ENCODE measurements around the gene PRIMA1. TPM values are rescaled to one million over a fixed set of nuclear protein-coding genes. Genes with fewer than 3 reads are reported as not detected.

The PRIMA1 gene
- total RNA-seq, 1 donor from 2014 or later, result 0.08 TPM

DNA sequence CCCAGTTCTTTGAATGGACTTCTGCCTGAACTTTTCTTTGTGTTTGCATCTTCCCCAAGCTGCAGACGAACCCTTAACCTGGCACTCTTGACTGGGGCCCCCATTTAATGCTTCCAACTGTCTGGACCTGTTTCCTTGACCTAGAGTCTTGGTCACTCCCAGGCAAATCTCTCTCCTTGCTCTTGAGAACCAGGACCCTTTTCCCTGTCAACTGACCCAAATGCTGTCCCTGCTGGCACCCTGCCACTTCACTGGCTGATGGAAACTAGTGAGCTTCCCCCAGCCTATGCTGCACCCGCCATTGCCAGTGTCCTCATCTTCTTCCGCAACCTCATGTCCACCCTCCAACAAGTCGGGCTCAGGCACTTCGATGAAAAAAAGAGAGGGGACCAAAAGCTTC is 79.5 kb downstream of the PRIMA1 start:
- TF ChIP-seq, protein P1, sequence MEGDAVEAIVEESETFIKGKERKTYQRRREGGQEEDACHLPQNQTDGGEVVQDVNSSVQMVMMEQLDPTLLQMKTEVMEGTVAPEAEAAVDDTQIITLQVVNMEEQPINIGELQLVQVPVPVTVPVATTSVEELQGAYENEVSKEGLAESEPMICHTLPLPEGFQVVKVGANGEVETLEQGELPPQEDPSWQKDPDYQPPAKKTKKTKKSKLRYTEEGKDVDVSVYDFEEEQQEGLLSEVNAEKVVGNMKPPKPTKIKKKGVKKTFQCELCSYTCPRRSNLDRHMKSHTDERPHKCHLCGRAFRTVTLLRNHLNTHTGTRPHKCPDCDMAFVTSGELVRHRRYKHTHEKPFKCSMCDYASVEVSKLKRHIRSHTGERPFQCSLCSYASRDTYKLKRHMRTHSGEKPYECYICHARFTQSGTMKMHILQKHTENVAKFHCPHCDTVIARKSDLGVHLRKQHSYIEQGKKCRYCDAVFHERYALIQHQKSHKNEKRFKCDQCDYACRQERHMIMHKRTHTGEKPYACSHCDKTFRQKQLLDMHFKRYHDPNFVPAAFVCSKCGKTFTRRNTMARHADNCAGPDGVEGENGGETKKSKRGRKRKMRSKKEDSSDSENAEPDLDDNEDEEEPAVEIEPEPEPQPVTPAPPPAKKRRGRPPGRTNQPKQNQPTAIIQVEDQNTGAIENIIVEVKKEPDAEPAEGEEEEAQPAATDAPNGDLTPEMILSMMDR (IDR thresholded peaks at IDR 0.05; ENCODE audit: unreplicated experiment), result no peak
- Mint-ChIP-seq H3K27ac (ENCODE audit: unreplicated experiment) (no peak overlapping the region), H3K4me1 (ENCODE audit: unreplicated experiment) (no peaks in the 10 kb centered on the region), H3K27me3 (ENCODE audit: unreplicated experiment) (peaks cover 3% of the 10 kb centered on the region), H3K9me3 (ENCODE audit: unreplicated experiment) (no peaks in the 10 kb centered on the region), H3K4me3 (ENCODE audit: unreplicated experiment) (no peak overlapping the region), H3K36me3 (ENCODE audit: low read depth, unreplicated experiment) (no peaks in the 10 kb centered on the region)
- no peak for DNase-seq (ENCODE audit: low spot score)

DNA sequence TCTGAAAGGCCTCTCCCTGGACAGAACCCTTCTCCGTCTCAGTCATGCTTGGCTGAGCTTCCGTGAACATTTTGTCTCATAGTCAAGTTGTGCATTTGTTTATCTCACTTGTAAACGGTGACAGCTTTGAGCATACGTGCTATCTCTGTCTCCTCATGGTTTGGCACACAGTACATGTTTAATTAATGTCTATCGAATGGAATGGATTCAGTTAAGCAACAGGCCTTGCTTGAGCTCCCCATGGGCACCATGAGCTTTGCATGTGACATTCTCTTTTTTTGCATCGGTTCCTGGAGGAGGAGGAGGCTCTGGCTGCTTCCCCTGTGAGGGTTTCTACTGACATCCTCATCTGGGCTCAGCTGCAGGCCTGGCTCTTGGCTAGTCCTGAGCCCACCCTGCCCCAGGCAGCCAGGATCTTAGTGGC is 80.0 kb downstream of the PRIMA1 start:
- DNase-seq (ENCODE audit: low spot score), result no peak
- Mint-ChIP-seq H3K36me3 (ENCODE audit: low read depth, unreplicated experiment) (no peaks in the 10 kb centered on the region), H3K4me3 (ENCODE audit: unreplicated experiment) (no peak overlapping the region), H3K9me3 (ENCODE audit: unreplicated experiment) (no peaks in the 10 kb centered on the region), H3K4me1 (ENCODE audit: unreplicated experiment) (no peaks in the 10 kb centered on the region), H3K27me3 (ENCODE audit: unreplicated experiment) (peaks cover 1% of the 10 kb centered on the region), H3K27ac (ENCODE audit: unreplicated experiment) (no peak overlapping the region)
- TF ChIP-seq, protein P1 (IDR thresholded peaks at IDR 0.05; ENCODE audit: unreplicated experiment), result no peak

DNA sequence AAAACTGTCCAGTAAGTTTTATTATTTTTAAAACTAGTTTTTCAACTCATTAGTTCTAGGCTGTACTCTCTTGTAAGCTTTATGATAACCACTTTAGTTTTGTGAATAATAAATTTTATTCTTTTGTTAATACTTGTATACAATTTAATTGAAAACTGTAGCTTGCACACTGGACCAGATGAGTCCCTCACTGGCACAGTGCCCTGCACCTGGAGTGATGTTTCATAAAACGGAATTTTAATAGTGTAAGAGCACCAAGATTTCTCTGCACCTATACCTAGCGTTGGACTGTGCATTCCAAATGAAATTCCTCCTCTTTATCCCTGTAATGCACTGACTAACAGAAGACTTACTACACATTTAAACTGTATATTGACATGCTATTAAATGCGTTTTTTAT is 80.8 kb downstream of the PRIMA1 start:
- TF ChIP-seq, protein P1 (IDR thresholded peaks at IDR 0.05; ENCODE audit: unreplicated experiment), result no peak
- no peaks in the 10 kb centered on the region for H3K4me1 Mint-ChIP-seq (ENCODE audit: unreplicated experiment)
- no peak overlapping the region for H3K4me3 Mint-ChIP-seq (ENCODE audit: unreplicated experiment)
- H3K9me3 Mint-ChIP-seq (ENCODE audit: unreplicated experiment), result no peaks in the 10 kb centered on the region
- no peak overlapping the region for H3K27ac Mint-ChIP-seq (ENCODE audit: unreplicated experiment)
- no peaks in the 10 kb centered on the region for H3K36me3 Mint-ChIP-seq (ENCODE audit: low read depth, unreplicated experiment)
- H3K27me3 Mint-ChIP-seq (ENCODE audit: unreplicated experiment), result peaks cover 1% of the 10 kb centered on the region
- DNase-seq (ENCODE audit: low spot score), result no peak

- Mint-ChIP-seq H3K36me3 (ENCODE audit: low read depth, unreplicated experiment) (no peaks in the 10 kb centered on the region), H3K27ac (ENCODE audit: unreplicated experiment) (no peak overlapping the region), H3K27me3 (ENCODE audit: unreplicated experiment) (peaks cover 1% of the 10 kb centered on the region), H3K4me1 (ENCODE audit: unreplicated experiment) (no peaks in the 10 kb centered on the region), H3K4me3 (ENCODE audit: unreplicated experiment) (no peak overlapping the region), H3K9me3 (ENCODE audit: unreplicated experiment) (no peaks in the 10 kb centered on the region)
- DNase-seq (ENCODE audit: low spot score), result no peak
- TF ChIP-seq, protein P1 (IDR thresholded peaks at IDR 0.05; ENCODE audit: unreplicated experiment), result no peak
These were observed 81.8 kb downstream of the PRIMA1 start for GRCh38 chr14:93706360-93706955.

DNA sequence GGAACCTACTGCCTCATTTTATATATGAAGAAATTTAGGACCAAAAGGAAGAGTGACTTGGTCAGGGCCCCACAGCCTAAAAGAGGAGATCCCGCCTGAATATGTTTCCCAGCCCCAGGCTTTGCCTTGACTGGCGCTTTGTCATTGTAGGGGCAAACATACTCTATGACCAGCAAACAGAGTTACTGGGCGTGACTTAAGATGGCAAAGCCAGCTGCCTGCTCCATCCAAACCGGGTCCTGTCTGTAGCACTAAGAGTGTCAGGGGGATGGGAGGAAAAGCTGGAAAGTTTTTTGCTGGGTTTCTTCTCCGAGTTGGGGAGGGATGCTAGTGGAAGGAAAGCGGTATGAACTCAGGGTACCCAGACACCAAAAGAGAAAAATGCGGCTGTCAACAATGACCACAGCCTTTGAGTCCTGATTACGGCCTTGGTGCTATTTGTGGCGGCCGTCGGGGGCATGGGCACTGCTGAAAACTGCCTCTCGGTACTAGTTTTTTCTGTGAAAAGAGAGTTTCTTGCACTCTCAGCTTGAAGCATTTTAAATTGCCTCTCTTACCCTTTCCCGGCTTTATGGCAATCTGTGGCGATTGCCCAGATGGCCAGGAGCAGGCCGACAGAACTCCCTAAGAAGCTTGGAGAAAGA is 82.7 kb downstream of the PRIMA1 start:
- TF ChIP-seq, protein P1 (IDR thresholded peaks at IDR 0.05; ENCODE audit: unreplicated experiment), result no peak
- Mint-ChIP-seq H3K9me3 (ENCODE audit: unreplicated experiment) (no peaks in the 10 kb centered on the region), H3K4me3 (ENCODE audit: unreplicated experiment) (no peak overlapping the region), H3K27ac (ENCODE audit: unreplicated experiment) (no peak overlapping the region), H3K4me1 (ENCODE audit: unreplicated experiment) (no peaks in the 10 kb centered on the region), H3K36me3 (ENCODE audit: low read depth, unreplicated experiment) (no peaks in the 10 kb centered on the region), H3K27me3 (ENCODE audit: unreplicated experiment) (peaks cover 1% of the 10 kb centered on the region)
- no peak for DNase-seq (ENCODE audit: low spot score)
